Stimulated activated CD4-positive, alpha-beta T cell treated with anti-CD3 and anti-CD28 coated beads, Interleukin-12 subunit alpha, Interleukin-12 subunit beta, amount 100 ng/mL, for 48 hours (primary cell): ENCODE data around the gene IRF7.

ENCODE experiments used
- DNase-seq, 3 donors: peaks; one replicate each; pipeline ENCODE4 v3.0.0-alpha.2; 2020; ENCODE audit warnings: low read depth in 2 of 3, low spot score in 1 of 3

The IRF7 gene

GRCh38 chr11:565921-566509 lies 49.7 kb downstream of the IRF7 start:
- no peak for DNase-seq

GRCh38 chr11:563812-564578 lies 51.8 kb downstream of the IRF7 start:
- DNase-seq = no peak

DNA sequence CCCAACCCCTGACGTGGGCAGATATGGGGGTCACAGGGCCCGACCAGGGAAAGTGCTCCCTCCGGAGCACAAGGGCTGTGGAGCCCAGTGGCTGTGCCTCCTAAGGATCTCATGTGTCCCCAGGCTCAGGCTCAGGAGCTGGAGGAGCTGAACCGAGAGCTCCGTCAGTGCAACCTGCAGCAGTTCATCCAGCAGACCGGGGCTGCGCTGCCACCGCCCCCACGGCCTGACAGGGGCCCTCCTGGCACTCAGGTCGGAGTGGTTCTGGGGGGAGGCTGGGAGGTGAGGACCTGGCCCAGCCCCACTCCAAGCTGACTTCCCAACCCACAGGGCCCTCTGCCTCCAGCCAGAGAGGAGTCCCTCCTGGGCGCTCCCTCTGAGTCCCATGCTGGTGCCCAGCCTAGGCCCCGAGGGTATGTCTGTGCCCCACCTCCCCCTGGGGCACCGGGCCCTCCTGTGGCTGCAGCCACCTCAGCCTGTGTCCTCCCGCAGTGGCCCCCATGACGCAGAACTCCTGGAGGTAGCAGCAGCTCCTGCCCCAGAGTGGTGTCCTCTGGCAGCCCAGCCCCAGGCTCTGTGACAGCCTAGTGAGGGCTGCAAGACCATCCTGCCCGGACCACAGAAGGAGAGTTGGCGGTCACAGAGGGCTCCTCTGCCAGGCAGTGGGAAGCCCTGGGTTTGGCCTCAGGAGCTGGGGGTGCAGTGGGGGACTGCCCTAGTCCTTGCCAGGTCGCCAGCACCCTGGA lies 52.5 kb downstream of the IRF7 start:
- no peak for DNase-seq
